ENCODE results near the gene MDFI. TPM values are rescaled to one million over a fixed set of nuclear protein-coding genes. Genes with fewer than 3 reads are reported as not detected.

Gene MDFI
- polyA plus RNA-seq, 2 of the 4 experiments (the other 2 are of a cell fraction) = 0.06 to 0.30 TPM

DNA sequence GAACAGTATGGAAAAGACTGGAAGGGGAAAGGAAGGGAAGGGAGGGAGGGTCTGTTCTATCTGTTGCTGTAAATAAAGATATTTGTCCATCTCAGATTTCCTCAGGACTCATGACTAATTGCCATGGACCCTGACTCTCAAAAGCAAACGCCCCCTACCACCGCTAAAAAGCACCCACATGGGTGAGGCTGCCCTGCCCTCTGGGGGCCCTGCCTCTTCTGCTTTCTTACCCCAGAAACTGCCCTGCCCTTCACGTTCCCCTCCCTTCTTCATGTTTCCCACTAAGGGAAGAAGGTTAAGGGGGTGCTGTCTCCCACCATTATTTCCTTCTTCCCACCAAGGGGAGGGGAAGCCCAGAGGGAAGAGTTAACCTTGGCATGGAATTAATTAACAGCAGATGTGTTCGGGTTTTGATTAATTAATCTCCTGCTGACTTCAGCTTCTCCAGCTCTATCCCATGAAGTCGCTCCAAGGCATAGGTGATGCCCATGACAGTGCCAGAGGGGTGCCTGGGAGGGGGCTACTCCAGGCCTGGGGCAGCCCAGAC lies 16.0 kb downstream of the MDFI start:
- ATAC-seq (no peak), FAIRE-seq (no peak), DNase-seq (ENCODE audit: low read depth in 1 of 2, low spot score in 1 of 2) (no peak)
- no peak for TF ChIP-seq USF2 (IDR thresholded peaks at IDR 0.05)
- no peak for TF ChIP-seq BHLHE40 (IDR thresholded peaks at IDR 0.05; ENCODE audit: low read depth, low read length)
- TF ChIP-seq RARB (CRISPR knock-in tag; IDR thresholded peaks at IDR 0.05) = no peak
- no peak for TF ChIP-seq ZFP36 (IDR thresholded peaks at IDR 0.05; ENCODE audit: borderline replicate concordance, partially characterized antibody)
- no peak for TF ChIP-seq MAFK (IDR thresholded peaks at IDR 0.05; ENCODE audit: partially characterized antibody)
- TF ChIP-seq, protein P1, sequence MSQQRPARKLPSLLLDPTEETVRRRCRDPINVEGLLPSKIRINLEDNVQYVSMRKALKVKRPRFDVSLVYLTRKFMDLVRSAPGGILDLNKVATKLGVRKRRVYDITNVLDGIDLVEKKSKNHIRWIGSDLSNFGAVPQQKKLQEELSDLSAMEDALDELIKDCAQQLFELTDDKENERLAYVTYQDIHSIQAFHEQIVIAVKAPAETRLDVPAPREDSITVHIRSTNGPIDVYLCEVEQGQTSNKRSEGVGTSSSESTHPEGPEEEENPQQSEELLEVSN (IDR thresholded peaks at IDR 0.05; ENCODE audit: borderline replicate concordance, low read depth) = no peak
- no peak for TF ChIP-seq NR3C1 (IDR thresholded peaks at IDR 0.05)
- TF ChIP-seq MYC (IDR thresholded peaks at IDR 0.05; ENCODE audit: borderline replicate concordance, low read length) = no peak
- no peak for TF ChIP-seq CBX2 (IDR thresholded peaks at IDR 0.05; ENCODE audit: borderline replicate concordance, low read depth)
- TF ChIP-seq CBX8 (IDR thresholded peaks at IDR 0.05) = no peak
- no peak for TF ChIP-seq CEBPB (IDR thresholded peaks at IDR 0.05)
- Histone ChIP-seq H3K4me3 (no peak overlapping the region), H3K4me1 (no peaks in the 10 kb centered on the region), H3K27ac (no peak overlapping the region), H3K4me2 (no peak overlapping the region), H3K9me3 (no peaks in the 10 kb centered on the region)
- ChIA-PET POLR2A (no interaction called here), CTCF (no interaction called here)
- 33% methylated on average over 4 of the region's 5 CpGs for WGBS (ENCODE audit: missing lambda C conversion rate)

DNA sequence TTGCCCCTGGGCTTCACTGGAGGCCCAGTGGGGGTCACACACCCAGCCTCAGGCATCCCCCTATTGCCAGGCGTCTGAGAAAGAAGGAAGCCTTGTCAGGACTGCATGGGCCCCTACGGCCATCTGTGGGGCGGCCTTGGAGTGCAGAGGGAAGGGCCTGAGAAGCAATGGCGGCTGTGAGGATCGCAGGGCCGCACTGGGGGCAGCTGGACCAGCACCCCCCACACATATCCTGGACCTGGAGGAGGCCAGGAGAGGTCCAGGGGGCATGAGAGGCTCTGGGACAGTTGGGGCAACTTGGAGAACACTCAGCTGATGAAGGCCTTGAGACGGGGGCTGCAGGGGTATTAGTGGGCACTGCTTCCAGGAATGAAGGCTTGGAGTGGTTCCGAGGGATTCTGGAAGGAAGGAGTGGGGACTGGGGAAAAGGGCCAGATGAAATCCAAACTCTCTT lies 16.5 kb downstream of the MDFI start:
- FAIRE-seq (no peak), ATAC-seq (no peak), DNase-seq (ENCODE audit: low read depth in 1 of 2, low spot score in 1 of 2) (no peak)
- Histone ChIP-seq H3K4me3 (no peak overlapping the region), H3K4me2 (no peak overlapping the region), H3K27ac (no peak overlapping the region), H3K9me3 (no peaks in the 10 kb centered on the region), H3K4me1 (no peaks in the 10 kb centered on the region)
- TF ChIP-seq ZSCAN20 (CRISPR knock-in tag; IDR thresholded peaks at IDR 0.05) = no peak
- TF ChIP-seq CBX8 (IDR thresholded peaks at IDR 0.05) = no peak
- no peak for TF ChIP-seq ZC3H11A (IDR thresholded peaks at IDR 0.05)
- TF ChIP-seq EHF (CRISPR knock-in tag; IDR thresholded peaks at IDR 0.05) = no peak
- TF ChIP-seq MYC (IDR thresholded peaks at IDR 0.05; ENCODE audit: borderline replicate concordance, low read length) = no peak
- TF ChIP-seq, protein P2, sequence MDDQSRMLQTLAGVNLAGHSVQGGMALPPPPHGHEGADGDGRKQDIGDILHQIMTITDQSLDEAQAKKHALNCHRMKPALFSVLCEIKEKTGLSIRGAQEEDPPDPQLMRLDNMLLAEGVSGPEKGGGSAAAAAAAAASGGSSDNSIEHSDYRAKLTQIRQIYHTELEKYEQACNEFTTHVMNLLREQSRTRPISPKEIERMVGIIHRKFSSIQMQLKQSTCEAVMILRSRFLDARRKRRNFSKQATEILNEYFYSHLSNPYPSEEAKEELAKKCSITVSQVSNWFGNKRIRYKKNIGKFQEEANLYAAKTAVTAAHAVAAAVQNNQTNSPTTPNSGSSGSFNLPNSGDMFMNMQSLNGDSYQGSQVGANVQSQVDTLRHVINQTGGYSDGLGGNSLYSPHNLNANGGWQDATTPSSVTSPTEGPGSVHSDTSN (IDR thresholded peaks at IDR 0.05) = no peak
- TF ChIP-seq RCOR1 (IDR thresholded peaks at IDR 0.05; ENCODE audit: low read depth, low read length) = no peak
- no peak for TF ChIP-seq POLR2A (IDR thresholded peaks at IDR 0.05; ENCODE audit: low read length)
- no peak for TF ChIP-seq CHD4 (IDR thresholded peaks at IDR 0.05; ENCODE audit: borderline replicate concordance)
- no peak for TF ChIP-seq NR3C1 (IDR thresholded peaks at IDR 0.05)
- TF ChIP-seq ELK1 (IDR thresholded peaks at IDR 0.05; ENCODE audit: low read depth, low read length) = no peak
- TF ChIP-seq HMGXB4 (CRISPR knock-in tag; IDR thresholded peaks at IDR 0.05; ENCODE audit: borderline replicate concordance) = no peak
- no peak for TF ChIP-seq HOXA7 (CRISPR knock-in tag; IDR thresholded peaks at IDR 0.05)
- TF ChIP-seq CBX2 (IDR thresholded peaks at IDR 0.05; ENCODE audit: borderline replicate concordance, low read depth) = no peak
- TF ChIP-seq PHF8 (IDR thresholded peaks at IDR 0.05; ENCODE audit: borderline replicate concordance, low read depth) = no peak
- WGBS (ENCODE audit: missing lambda C conversion rate) = 65% methylated on average over 5 of the region's 8 CpGs
- POLR2A ChIA-PET = no interaction called here
- CTCF ChIA-PET = no interaction called here
